Head of caudate nucleus (tissue), 42 donors: Measurements from ENCODE around the gene BCL2L13.
"Not testable (repeated sequence)": the region's sequence is repeated elsewhere in the genome, so short reads cannot be mapped to it uniquely, and the experiment has no call there.

ENCODE experiments used
- DNase-seq, 42 donors: peaks; one replicate each; pipeline versions ENCODE4 v3.0.0 to v3.0.0-alpha.2; 2020 to 2021; ENCODE audit warnings: mixed read lengths in 7 of 42
- intact Hi-C: fragments of 100-400 bp; cut with DNase I; formaldehyde crosslinking; loops from one replicate; pipeline ENCODE4 v1.15.0; 2022

The BCL2L13 gene

DNA sequence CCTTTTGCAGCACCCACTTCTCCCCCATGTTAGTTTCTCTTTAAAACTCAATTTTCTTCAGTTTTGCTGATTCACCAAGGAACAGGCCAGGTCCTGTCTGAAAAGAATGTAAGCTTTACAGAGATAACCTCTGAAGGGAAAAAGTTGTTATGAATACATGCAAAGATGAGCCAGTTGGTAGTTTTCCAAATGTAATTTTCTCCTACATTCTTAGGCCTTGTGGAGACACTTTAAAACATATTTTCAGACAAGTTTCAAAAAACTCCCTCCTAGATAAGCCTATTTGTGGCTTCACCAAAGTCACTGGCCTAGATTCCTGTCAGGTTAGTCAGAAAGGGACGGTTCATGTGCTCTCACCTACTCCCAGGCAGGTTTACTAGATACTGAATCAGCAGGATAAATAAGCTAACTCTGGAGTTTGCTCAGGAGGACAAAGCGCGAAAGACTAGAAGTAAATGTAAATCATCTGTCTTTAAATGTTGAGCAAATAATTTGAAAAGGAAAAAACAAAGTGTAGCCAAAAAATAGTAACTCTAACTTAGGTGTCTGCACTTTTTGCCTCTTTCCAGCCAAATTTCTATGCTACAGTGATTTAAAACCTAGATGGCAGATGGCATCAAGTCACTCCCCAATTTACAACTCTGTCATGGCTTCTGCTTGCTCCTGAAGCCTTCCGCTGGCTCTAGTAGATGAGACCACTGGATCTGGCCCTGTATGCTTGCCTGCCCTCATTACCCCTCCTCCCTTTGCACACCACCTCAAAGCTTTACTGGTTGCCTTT lies 5.2 kb upstream of the BCL2L13 start:
- no peak for DNase-seq
- intact Hi-C loops = no loop called here

DNA sequence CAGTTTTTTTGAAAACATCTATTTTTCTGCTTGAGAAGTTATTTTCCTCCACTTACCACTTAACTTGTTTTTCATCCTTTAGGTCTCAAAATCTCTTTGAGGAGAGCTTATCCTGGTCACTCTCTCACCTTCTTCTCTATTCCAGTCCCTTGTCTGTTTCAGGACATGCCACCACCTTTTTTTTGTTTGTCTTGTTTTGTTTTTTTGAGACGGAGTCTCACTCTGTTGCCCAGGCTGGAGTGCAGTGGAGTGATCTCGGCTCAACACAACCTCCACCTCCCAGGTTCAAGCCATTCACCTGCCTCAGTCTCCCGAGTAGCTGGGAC lies 4.6 kb upstream of the BCL2L13 start:
- intact Hi-C loops = no loop called here
- no peak for DNase-seq

DNA sequence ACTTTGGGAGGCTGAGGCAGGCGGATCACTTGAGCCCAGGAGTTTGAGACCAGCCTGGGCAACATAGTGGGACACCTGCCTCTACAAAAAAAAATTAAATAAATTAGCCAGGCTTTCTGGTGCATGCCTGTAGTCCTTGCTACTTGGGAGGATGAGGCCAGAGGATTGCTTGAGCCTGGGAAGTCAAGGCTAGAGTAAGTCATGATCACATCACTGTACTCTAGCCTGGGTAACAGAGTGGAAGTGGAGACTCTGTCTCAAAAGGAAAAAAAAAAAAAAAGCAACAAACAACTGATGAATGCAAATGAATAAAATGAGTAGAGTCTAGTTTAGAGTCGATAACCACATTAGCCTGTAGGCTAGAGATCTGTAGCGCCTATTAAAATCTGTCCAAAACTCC lies 3.9 kb upstream of the BCL2L13 start:
- intact Hi-C loops = no loop called here

DNA sequence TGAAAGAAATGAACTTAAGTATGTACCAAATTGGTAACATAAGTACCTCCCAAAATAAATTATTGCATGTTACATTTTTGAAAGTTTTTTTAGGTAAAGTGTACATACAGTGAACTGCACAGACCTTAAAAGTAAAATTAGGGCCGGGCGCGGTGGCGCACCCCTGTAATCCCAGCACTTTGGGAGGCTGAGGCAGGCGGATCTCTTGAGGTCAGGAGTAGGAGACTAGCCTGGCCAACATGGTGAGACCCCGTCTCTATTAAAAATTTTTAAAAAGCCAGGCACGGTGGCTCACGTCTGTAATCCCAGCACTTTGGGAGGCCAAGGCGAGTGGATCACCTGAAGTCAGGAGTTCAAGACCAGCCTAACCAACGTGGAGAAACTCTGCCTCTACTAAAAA lies 1.7 kb upstream of the BCL2L13 start:
- intact Hi-C loops, DNase-seq: not testable (repeated sequence)

More for the DNA sequence above, 3.9 kb upstream of the BCL2L13 start:
- no peak for DNase-seq

DNA sequence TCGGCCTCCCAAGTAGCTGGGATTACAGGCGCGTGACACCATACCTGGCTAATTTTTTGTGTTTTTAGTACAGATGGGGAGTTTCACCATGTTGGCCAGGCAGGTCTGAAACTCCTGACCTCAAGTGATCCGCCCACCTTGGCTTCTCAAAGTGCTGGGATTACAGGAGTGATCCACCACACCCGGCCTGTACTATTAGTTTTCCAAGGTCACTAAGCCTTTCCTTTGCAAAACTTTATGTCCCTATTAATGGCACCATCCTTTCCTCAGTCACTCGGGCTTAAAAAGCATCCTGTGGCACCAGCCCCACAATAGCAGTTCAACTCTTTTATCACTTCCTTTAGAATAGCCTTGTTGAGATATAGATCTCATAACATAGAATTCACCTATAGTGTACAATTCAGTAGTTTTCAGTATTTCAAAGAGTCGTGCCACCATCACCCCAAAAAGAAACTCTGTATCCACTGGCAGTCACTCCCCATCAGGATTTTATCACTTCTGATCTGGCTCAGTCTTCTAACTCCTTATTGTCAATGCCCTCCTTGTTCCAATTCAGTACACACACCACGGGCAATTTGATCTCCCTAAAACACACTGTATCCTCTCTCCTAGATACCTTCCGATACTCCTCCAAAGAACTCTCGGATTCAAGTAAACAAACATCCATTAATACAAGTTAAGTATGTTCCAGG lies 921 bp upstream of the BCL2L13 start:
- intact Hi-C loops = loop anchor here (2.0 kb wide), 1 partner anchor 75 kb away; the partner anchor contains the start of gene SLC25A18
- no peak for DNase-seq

DNA sequence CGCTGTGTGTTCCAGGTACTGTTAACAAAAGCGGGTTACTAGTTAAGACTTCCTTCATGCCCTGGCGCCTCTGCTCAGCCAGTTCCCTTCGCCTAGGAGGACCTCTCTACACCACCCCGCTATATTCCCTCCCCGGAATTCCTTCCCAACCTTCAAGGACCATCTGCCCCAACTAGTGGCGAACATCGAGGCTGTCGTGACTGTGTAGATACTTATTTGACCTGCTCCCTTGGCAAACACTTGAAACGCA lies 450 bp upstream of the BCL2L13 start:
- intact Hi-C loops = loop anchor here (2.0 kb wide), 1 partner anchor 75 kb away; the partner anchor contains the start of gene SLC25A18
- peak in 12 of 42 donors; percentile 7 to 70 (median 48) for DNase-seq

DNA sequence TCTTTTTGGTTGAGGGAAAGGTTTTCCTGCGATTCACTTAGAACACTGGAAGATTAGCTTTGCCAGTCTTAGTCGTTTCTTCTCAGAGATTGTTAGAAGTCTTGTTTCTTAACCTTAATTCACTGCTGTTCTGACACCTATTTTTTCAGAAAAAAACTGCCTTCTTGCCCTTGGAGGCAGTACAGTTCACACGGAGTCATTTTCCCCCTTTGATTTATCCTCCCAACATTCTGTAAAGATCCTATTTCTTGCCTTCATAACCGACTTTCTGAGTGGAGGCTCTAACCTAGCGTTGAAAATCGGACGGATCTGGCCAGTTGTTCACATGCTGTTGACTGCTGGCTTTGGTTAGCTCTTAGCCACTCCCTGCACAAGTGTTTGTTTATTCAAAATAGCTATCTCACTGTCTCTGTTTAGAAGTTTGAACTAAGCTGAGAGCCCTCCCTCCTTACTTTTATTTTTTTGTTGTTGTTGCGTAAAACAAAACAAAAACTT lies 737 bp downstream of the BCL2L13 start:
- intact Hi-C loops = loop anchor here (2.0 kb wide), 1 partner anchor 76 kb away; the partner anchor contains the start of gene SLC25A18
- peak in 1 of 42 donors; percentile 3 for DNase-seq

DNA sequence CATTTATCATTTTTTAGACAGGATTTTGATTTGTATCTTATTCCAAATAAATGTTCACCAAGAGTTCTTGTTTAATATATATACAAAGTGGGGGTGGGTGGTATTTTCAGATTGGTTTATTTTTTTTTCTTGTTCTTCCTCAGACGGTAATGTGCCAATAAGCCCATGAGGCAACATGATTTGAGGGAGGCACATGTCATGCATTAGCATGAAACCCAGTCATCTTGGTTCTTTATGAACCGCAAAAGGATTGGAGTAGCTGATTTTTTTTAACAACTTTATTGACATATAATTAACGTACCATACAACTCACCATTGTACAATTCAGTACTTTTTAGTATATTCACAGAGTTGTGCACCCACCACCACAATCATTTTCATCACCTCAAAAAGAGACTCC lies 2.7 kb downstream of the BCL2L13 start:
- DNase-seq = no peak
- intact Hi-C loops = no loop called here

DNA sequence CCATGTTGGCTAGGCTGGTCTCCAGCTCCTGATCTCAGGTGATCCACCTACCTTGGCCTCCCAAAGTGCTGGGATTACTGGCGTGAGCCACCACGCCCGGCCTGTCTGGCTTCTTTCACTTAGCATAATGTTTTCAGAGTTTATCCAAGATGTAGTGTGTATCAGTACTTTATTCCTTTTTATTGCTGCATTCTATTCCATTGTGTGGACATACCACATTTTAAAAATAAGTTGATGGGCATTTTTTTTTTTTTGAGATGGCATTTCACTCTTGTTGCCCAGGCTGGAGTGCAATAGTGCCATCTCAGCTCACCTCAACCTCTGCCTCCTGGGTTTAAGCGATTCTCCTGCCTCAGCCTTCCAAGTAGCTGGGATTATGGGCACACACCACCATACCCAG lies 3.8 kb downstream of the BCL2L13 start:
- intact Hi-C loops, DNase-seq: not testable (repeated sequence)

DNA sequence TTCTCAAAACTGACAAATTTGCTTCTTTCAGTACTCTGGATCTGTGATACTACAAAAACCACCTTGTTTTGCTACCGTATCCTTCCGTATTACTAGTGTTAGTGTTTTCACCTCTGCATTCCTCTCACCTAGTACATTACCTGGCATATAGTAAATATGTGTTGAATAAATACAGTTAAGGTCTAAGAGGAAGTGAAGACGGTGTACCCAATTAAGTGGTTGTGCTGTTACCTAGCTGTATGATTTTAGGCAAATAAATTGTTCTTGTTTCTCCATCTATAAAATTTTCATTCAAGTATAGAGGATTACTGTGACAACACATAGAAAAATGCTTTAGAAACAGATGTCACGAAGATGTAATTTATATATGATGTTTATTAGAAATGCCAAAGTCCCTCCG lies 8.9 kb downstream of the BCL2L13 start:
- no peak for DNase-seq
- intact Hi-C loops = no loop called here

DNA sequence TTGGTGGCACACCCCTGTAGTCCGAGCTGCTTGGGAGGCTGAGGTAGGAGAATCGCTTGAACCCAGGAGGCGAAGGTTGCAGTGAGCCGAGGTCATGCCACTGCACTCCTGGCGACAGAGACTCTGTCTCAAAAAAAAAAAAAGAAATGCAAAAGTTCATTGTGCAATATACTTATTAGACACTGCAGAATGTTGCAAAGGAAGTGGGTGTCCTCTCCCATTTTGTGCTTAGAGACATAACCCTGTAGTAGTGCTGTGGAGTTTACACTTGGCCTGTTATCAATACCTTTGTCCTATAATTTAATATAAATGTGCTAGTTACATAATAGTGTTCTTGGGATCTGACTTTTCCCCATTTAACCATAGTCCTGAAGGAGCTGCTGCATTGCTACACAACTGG lies 9.4 kb downstream of the BCL2L13 start:
- intact Hi-C loops = no loop called here

DNA sequence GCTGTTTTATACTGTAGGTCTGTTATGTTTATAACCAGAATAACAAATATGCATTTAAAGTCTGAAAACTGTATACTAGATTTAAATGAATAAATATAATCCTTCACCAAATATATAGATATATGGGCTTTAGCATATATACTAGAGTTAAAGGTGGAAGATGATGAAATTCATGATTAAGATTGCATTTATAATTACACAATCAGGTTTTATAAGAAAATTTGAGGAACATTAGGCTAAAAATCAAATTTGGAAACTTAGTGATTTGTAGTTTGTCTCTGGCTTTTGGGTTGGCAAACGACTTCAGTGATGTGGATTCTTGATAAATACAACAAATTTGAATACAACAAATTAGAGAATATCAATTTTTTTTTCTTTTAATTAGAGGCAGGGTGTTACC lies 10.0 kb downstream of the BCL2L13 start:
- intact Hi-C loops = no loop called here
- no peak for DNase-seq

More for the DNA sequence above, 9.4 kb downstream of the BCL2L13 start:
- no peak for DNase-seq

DNA sequence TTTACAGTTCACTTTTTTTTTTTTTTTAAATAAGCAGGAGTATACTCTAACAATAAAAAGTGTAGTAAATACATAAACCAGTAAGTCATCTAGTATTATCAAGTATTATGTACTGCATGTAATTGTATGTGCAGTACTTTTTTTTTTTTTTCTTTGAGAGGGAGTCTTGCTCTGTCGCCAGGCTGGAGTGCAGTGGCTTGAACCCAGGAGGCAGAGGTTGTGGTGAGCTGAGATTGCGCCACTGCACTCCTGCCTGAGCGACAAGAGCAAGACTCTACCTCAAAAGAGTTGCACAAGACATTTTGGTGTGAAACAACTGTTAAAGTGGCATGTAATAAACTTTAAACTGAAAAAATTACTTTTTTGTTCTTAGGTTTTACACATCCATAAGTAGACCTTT lies 16.7 kb downstream of the BCL2L13 start:
- intact Hi-C loops = no loop called here
- DNase-seq = no peak

DNA sequence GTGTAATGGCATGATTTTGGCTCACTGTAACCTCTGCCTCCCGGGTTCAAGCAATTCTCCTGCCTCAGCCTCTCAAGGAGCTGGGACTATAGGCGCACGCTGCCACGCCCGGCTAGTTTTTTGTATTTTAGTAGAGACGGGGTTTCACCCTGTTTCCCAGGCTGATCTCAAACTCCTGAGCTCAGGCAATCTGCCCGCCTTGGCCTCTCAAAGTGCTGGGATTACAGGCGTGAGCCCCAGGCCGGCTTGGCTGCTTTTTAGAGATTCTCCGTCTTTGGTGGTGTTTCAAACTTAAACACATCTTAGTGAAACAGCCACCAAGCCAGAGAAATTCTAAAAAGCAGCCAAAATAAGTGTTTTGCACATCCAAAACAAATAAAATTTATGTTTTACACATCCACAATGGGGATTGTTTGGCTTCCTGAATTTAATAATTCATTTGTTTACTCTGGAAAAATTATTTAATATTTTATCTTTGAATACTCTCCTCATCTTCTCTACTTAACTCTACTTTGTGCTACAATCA lies 18.4 kb downstream of the BCL2L13 start:
- DNase-seq = no peak
- intact Hi-C loops = no loop called here

DNA sequence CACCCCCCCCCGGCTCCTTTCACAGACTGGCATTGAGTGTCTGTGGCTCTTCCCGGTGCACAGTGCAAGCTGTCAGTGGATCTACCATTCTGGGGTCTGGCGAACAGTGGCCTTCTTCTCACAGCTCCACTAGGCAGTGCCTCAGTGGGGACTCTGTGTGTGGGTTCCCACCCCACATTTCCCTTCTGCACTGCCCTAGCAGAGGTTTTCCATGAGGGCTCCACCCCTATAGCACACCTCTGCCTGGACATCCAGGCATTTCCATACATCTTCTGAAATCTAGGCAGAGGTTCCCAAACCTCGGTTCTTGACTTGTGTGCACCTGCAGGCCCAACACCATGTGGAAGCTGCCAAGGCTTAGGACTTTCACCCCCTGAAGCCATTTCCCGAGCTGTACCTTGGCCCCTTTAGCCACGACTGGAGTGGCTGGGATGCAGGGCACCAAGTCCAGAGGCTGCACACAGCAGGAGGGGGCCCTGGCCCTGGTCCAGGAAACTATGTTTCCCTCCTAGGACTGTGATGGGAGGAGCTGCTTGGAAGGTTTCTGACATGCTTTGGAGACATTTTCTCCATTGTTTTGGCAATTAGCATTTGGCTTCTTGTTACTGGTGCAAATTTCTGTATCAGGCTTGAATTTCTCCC lies 26.0 kb downstream of the BCL2L13 start:
- intact Hi-C loops = no loop called here
- no peak for DNase-seq

DNA sequence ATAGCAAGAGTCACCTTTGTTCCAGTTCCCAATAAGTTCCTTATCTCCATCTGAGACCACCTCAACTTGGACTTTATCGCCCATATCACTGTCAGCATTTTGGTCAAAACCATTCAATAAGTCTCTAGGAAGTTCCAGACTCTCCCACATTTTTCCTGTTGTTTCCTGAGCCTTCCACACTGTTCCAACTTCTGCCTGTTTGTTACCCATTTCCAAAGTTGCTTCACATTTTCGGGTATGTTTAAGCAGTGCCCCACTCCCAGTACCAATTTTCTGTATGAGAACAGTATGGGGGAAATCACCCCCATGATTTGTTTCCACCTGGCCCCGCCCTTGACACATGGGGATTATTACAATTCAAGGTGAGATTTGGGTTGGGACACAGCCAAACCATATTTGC lies 26.7 kb downstream of the BCL2L13 start:
- no peak for DNase-seq
- intact Hi-C loops = no loop called here

DNA sequence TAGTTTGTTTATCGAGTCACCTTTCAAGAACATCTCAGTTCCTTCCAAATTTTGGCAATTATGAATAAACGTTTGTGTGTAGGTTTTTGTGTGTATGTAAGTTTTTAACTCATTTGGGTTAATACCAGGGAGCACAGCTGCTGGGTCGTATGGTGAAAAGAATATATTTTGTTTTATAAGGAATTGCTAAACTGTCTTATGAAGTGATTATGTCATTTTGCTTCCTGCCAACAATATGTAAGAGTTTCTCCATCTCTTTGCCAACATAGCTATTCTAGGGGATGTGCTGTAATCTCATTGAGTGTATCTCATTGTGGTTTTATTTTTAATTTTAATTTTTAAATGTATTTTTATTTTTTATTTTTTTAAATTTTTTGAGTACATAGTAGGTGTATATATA lies 27.3 kb downstream of the BCL2L13 start:
- intact Hi-C loops = no loop called here
- DNase-seq = no peak

DNA sequence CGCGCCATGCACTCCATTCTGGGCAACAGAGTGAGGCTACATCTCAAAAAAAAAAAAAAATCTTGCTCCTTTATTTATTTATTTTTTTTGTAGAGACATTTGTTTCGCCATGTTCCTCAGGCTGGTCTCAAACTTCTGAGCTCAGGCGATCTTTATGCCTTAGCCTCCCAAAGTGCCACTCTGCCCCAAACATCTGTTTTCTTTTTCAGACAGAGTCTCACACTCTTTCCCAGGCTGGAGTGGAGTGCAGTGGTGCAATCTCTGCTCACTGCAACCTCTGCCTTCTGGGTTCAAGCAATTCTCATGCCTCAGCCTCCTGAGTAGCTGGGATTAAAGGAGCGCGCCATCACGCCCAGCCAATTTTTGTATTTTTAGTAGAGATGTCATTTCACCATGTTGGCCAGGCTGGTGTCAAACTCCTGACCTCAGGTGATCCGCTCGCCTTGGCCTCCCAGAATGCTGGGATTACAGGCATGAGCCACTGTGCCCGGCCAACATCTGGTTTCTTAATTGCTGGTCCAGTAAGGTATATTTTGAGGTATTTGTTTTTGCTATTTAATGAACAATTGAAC lies 33.0 kb downstream of the BCL2L13 start:
- DNase-seq, intact Hi-C loops: not testable (repeated sequence)

DNA sequence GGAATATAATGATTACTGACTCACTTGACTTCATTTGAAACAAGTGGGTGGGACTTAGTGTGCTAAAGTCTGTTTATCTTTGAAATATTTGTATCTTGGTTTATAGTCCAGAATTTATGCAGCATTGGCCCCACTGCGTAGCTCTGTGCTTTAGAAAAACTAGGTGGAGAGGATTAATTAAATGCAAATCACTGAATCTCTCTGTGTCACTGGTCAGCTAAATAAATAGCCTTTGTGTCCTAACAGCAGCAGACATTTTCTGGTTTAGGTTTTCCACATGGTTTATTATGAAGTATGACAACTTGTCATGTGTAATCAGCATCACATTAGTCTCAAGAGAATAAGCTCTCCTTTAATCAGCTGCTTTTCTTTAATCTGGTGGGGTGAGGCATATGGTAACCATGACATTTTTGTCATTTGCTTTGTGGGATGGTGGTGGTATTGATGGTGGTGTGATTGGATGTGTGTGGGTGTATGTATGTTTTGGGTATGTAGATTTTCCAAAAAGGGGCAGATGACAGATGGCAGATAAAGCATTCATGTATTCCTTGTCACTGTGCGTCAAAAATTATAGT lies 33.9 kb downstream of the BCL2L13 start:
- no peak for DNase-seq
- intact Hi-C loops = no loop called here
